Measurements from ENCODE around the gene KCNC1. TPM values are rescaled to one million over a fixed set of nuclear protein-coding genes. Genes with fewer than 3 reads are reported as not detected.
A peak's percentile ranks its signal among the peaks of the same experiment; 100 is the strongest.

The KCNC1 gene
- total and polyA plus RNA-seq, 7 donors, result 0.01 to 1.1 (median 0.13) TPM

GRCh38 chr11:17760102-17761029, 25.8 kb downstream of the KCNC1 start:
- peak; percentile 58 for TF ChIP-seq CTCF (IDR thresholded peaks at IDR 0.05)
- H3K4me3 ChIP-seq, result no peak overlapping the region
- intact Hi-C loops (cut with DNase I), result loop anchor here (2.0 to 5.0 kb wide), 3 partner anchors 86 to 218 kb away; no protein-coding TSS in a partner anchor
- H3K4me1 ChIP-seq, result no peaks in the 10 kb centered on the region
- DNase-seq (peak; percentile 45 to 74), ATAC-seq (peak; percentile 86 to 95 (median 93))
- peak overlapping the region; percentile 27 for H3K27ac ChIP-seq
- no peaks in the 10 kb centered on the region for H3K36me3 ChIP-seq (ENCODE audit: insufficient read depth in 1 of 2, low read depth in 1 of 2)
- WGBS, 3 donors, result 32 to 55% (median 40%) methylated on average over 23 of the region's 23 CpGs
- H3K27me3 ChIP-seq (ENCODE audit: insufficient read depth in 3 of 3, low read length in 2 of 3), result no peaks in the 10 kb centered on the region
- H3K9me3 ChIP-seq, result peaks cover 7% of the 10 kb centered on the region

GRCh38 chr11:17762309-17762974, 27.9 kb downstream of the KCNC1 start:
- H3K4me1 ChIP-seq, result no peaks in the 10 kb centered on the region
- no peak for ATAC-seq
- H3K27me3 ChIP-seq (ENCODE audit: insufficient read depth in 3 of 3, low read length in 2 of 3), result no peaks in the 10 kb centered on the region
- H3K9me3 ChIP-seq, result peaks cover 7% of the 10 kb centered on the region
- no peak overlapping the region for H3K27ac ChIP-seq
- no peak for TF ChIP-seq CTCF (IDR thresholded peaks at IDR 0.05)
- 89 to 93% (median 92%) methylated on average over 17 of the region's 17 CpGs for WGBS, 3 donors
- H3K4me3 ChIP-seq, result no peak overlapping the region
- no peak for DNase-seq
- intact Hi-C loops (cut with DNase I), result loop anchor here in 1 of 2 donors (5.0 kb wide), 1 partner anchor 215 kb away; no protein-coding TSS in a partner anchor
- H3K36me3 ChIP-seq (ENCODE audit: insufficient read depth in 1 of 2, low read depth in 1 of 2), result no peaks in the 10 kb centered on the region

GRCh38 chr11:17763244-17763643, 28.7 kb downstream of the KCNC1 start:
- H3K27ac ChIP-seq, result no peak overlapping the region
- no peaks in the 10 kb centered on the region for H3K4me1 ChIP-seq
- peaks cover 7% of the 10 kb centered on the region for H3K9me3 ChIP-seq
- H3K36me3 ChIP-seq (ENCODE audit: insufficient read depth in 1 of 2, low read depth in 1 of 2), result no peaks in the 10 kb centered on the region
- no peak for TF ChIP-seq CTCF (IDR thresholded peaks at IDR 0.05)
- H3K27me3 ChIP-seq (ENCODE audit: insufficient read depth in 3 of 3, low read length in 2 of 3), result no peaks in the 10 kb centered on the region
- intact Hi-C loops (cut with DNase I), result loop anchor here in 1 of 2 donors (5.0 kb wide), 1 partner anchor 214 kb away; no protein-coding TSS in a partner anchor
- ATAC-seq, result no peak
- no peak for DNase-seq
- 78 to 85% (median 82%) methylated on average over 6 to 7 of the region's 7 CpGs for WGBS, 3 donors
- H3K4me3 ChIP-seq, result no peak overlapping the region

GRCh38 chr11:17763703-17764102, 29.1 kb downstream of the KCNC1 start:
- DNase-seq, result peak in 1 of 2 donors; percentile 5

More at GRCh38 chr11:17763703-17764102, 29.1 kb downstream of the KCNC1 start:
- no peak for TF ChIP-seq CTCF (IDR thresholded peaks at IDR 0.05)
- Histone ChIP-seq H3K9me3 (peaks cover 4% of the 10 kb centered on the region), H3K4me1 (no peaks in the 10 kb centered on the region), H3K27ac (no peak overlapping the region), H3K36me3 (ENCODE audit: insufficient read depth in 1 of 2, low read depth in 1 of 2) (no peaks in the 10 kb centered on the region), H3K27me3 (ENCODE audit: insufficient read depth in 3 of 3, low read length in 2 of 3) (no peaks in the 10 kb centered on the region), H3K4me3 (no peak overlapping the region)
- 64 to 65% (median 65%) methylated on average over 3 of the region's 3 CpGs for WGBS, 3 donors
- intact Hi-C loops (cut with DNase I), result loop anchor here in 1 of 2 donors (5.0 kb wide), 1 partner anchor 214 kb away; no protein-coding TSS in a partner anchor
- ATAC-seq, result no peak
